Measurements from ENCODE around the gene DOCK2. TPM values are rescaled to one million over a fixed set of nuclear protein-coding genes. Genes with fewer than 3 reads are reported as not detected.
"Not testable (repeated sequence)": the region's sequence is repeated elsewhere in the genome, so short reads cannot be mapped to it uniquely, and the experiment has no call there.

DOCK2 gene
- total RNA-seq, 1 donor from 2014 or later = 1.2 TPM

DNA sequence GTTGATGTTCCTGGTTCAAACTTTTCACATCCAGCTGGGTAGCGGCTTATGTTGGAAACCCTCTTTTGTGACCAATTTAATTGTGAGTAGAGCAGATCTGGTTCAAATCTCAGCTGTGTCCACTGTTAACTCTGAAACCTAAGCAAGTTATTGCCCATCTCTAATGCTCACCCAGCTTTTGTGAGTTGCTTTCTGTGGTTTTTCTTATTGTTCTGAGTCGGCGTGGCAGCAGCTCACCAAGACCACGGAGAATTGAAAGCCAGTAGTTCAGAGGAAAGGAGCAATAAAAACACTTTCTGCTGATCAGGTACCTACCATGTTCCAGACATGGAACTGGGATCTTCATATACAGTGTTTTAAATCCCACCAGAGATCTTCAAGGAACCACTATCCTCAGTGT is 114.4 kb downstream of the DOCK2 start:
- no peak for DNase-seq (ENCODE audit: extremely low read depth, low read depth, low spot score)

GRCh38 chr5:169752566-169752965 is 115.5 kb downstream of the DOCK2 start:
- DNase-seq (ENCODE audit: extremely low read depth, low read depth, low spot score) = not testable (repeated sequence)

DNA sequence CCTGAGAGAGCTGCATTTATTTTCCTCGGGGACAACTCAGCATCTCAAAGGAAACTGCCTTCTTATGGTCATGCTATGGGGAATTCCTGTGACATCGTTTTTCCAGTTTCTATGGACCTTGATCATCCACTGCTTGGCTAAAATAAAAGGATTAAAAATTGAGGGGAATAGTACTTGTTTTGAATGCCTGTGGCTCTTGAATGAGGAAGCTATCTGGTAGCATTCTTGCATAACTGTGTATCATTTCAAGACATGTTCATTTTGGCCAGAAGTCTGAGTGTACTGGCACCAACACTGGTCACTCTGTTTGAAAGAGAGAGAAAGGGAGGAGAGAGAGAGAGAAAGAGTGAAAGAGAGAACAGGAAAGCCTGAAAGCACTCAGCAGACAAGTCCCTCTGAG is 116.7 kb downstream of the DOCK2 start:
- DNase-seq (ENCODE audit: extremely low read depth, low read depth, low spot score) = no peak

GRCh38 chr5:169754737-169755136 is 117.7 kb downstream of the DOCK2 start:
- DNase-seq (ENCODE audit: extremely low read depth, low read depth, low spot score) = no peak

DNA sequence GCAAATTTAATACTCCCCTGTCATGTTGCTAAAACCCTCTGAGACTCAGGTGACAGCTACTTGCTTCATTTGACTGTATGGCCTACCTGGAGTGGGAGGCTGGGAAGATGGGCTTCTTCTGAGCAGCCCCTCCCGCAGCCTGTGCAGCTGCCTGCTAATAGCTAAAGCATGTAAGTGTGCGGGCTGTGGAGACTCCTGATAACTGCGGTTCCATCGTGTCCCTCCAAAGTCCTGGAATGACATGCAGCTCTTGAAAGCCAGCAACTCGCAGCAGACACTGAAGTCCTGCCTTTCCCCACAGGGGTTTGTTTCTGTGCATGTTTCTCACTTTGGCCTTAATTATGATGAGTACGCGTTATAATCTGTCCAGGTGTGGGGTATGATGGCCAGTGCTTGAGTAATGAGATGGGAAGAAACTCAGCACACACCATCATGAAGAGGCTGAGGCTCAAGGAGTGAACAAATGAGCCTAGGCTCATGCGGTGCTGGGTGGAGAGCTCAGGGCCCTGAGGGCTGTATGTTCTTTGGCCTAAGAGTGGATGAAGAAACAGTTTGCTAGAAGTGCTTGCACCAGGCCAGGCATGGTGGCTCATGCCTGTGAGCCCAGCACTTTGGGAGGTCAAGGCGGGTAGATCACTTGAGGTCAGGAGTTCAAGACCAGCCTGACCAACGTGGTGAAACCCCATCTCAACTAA is 119.1 kb downstream of the DOCK2 start:
- DNase-seq (ENCODE audit: extremely low read depth, low read depth, low spot score) = no peak

DNA sequence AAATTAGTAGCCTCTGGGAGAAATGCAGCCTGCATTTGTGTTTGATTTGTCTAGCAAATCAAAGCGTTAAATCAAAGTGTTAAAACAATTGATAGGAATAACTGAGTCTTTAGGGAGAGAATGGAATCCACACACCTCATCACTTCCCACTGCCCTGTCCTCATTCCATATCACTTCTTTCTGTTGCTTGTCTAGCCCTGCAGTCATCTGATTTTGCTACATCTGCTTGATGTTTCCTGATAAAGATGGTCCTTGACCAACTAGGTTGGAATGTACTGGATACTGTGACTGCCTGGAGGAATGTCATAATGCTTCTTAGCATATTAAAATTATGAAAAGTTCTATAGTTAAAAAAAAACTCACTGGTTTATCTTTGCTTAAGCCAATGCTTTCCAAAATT is 119.9 kb downstream of the DOCK2 start:
- no peak for DNase-seq (ENCODE audit: extremely low read depth, low read depth, low spot score)

DNA sequence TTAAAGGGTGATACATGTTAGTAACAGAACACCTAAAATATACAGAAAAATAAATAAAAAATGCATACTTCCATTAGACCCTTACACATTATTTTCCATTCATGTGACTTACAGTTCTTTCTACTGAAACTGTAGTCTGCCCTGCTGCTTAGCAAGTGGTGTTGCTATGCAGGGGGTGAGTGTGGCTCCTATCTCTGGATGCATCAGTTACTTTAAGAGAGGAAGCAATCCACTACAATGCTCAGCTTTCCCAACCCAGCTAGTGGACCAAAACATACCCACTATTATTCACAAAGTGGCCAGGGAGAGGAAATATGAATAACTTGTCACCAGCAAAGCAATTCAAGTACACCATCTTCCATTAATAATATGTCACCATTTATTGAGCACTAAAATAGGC is 121.8 kb downstream of the DOCK2 start:
- DNase-seq (ENCODE audit: extremely low read depth, low read depth, low spot score) = no peak

DNA sequence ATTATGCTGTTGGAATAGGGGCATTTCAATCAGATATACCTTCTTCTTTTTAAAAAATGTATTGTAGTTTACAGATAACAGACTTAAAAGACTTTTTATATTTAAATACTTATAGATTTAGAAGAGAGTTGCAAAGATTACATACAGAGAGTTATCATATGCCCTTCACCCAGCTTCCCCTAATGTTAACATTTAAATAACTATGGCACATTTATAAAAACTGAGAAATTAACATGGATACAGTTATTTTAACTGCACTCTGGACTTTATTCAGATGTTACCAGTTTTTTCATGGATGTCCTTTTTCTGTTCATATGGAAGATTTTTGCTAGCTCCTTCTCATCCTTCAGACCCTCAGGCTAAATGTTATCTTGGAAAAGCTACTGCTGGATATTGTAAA is 123.2 kb downstream of the DOCK2 start:
- DNase-seq (ENCODE audit: extremely low read depth, low read depth, low spot score) = no peak

- DNase-seq (ENCODE audit: extremely low read depth, low read depth, low spot score) = no peak
Measured at GRCh38 chr5:169762338-169763095, 125.4 kb downstream of the DOCK2 start.

DNA sequence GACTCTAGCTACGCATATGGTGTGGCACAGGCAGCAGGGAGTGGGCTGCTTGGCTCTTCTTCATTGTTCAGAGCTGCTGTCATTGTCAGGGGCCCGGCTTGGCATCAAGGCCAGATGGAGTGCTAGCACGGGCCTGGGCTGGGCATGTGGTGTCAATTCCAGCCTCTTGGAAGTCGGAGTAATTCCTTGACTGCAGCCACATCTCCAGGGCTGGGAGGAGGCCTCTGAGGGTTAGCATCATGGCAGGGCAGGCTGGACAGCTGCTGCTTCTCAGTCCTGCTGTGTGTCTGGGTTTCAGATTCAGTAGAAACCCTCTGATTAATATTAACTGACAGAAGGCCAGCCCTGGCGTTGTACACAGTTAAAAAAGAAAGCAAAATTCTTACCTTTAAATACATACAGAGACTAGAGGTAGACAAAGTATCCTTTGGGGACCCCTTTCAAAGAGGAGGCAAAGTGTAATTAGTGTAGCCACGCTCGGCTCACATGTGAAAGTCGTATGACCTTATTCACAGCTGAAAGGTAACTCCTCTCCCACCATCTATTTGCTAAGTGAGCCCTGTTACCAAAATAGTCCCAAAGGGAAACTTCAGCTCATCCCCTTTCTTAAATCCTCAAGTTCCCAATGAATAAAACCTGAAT is 126.4 kb downstream of the DOCK2 start:
- no peak for DNase-seq (ENCODE audit: extremely low read depth, low read depth, low spot score)

DNA sequence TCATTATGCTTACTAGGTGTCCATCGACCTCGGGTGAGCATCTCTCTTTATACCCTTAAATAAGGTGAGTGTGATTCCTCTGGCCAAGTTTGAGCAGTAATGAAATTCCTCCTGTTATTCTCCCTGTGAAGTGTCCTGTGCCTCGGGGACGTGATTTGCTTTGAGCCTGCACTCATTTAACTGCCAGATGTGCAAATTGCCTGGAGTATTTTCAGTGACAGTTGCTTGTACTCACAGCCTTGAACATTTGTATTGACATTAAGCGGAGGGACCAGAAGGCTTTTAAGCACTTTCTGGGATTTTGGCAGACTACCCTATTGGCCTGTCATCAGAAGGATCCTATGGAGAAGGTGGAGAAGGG is 126.9 kb downstream of the DOCK2 start:
- DNase-seq (ENCODE audit: extremely low read depth, low read depth, low spot score) = no peak

DNA sequence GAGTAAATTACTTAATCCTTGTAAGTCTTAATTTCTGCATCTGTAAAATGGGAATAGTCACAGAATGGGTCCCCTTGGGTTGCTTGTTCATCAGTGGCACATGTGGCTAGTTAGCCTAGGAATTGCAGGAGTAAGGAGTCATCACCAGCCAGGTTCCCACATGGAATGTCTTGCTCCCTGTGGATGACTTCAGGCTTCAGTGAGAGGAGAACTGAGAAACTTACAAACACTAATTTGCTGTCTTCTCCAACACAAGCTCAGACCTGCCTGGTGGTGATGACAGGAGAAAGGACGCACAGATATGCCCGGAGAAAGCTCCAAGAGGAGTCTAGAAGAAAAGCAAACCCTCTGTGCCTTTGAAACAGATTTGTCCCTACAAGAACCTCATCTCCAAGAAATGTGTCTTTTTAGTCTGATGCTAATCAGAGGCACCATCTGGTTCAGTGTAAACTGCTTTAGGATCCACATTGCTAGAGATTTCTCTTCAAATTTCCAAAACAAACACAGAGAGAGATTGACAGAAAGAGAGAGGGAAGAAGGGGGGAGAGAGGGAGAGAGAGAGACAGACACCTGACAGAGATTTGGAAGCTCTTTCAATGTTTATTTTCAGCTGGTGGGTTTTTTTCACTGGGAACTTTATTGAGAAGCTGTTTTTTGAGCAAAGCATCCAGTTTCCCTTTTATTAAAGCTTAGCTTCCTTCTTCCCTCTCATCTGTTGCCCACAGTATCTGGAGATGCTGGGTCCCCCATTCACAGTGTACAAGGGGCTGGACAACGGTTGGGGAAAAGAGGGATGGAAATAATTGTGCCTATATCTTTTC is 128.3 kb downstream of the DOCK2 start:
- no peak for DNase-seq (ENCODE audit: extremely low read depth, low read depth, low spot score)

DNA sequence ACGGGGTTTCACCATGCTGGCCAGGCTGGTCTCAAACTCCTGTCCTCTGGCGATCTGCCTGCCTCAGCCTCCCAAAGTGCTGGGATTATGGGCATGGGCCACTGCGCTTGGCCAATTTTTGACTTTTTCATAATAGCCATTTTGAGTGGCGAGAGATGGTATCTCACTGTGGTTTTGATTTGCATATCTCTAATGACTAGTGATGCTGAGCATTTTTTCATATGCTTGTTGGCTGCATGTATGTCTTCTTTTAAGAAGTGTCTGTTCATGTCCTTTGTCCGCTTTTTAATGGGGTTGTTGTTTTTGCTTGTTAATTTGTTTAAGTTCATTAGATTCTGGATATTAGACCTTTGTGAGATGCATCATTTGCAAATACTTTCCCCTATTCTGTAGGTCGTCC is 129.9 kb downstream of the DOCK2 start:
- DNase-seq (ENCODE audit: extremely low read depth, low read depth, low spot score) = not testable (repeated sequence)

DNA sequence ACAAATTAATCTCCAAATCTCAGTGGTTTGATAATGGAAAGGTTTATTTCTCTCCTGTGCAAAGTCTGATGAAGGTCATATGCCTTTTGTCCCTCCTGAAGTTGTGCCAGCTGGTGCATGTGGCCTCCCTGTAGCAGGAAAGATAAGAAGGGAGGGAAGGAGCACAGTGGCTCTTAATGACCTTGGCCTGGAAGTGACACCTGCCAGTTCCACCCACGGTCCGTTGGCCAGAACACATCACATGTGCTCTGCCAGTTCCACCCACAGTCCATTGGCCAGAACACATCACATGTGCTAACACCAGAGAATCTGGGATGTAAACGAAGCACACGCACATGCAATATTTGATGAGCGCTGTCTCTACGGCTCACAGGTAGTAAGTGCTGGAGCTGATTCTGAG is 130.9 kb downstream of the DOCK2 start:
- no peak for DNase-seq (ENCODE audit: extremely low read depth, low read depth, low spot score)

GRCh38 chr5:169768416-169768815 is 131.3 kb downstream of the DOCK2 start:
- no peak for DNase-seq (ENCODE audit: extremely low read depth, low read depth, low spot score)

GRCh38 chr5:169770109-169770508 is 133.0 kb downstream of the DOCK2 start:
- no peak for DNase-seq (ENCODE audit: extremely low read depth, low read depth, low spot score)

DNA sequence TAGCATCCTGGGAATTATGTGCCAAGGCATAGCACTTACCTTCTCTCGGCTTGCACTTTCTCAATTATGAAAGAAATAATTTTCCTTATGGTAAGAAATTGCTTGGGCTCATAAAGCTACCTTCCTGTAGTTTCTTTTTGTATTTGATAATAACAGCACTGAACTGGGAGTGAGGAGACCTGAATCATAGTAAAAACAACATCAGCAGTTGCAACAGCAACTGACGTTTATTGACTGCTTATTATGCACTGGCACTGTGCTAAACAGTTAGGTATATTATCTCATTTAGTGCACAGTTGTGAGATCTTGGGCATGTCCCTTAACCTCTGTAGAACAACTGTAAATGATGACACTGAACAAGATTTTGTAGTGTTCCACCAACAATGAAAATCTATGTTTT is 135.2 kb downstream of the DOCK2 start:
- DNase-seq (ENCODE audit: extremely low read depth, low read depth, low spot score) = no peak

GRCh38 chr5:169772688-169773087 is 135.6 kb downstream of the DOCK2 start:
- no peak for DNase-seq (ENCODE audit: extremely low read depth, low read depth, low spot score)

DNA sequence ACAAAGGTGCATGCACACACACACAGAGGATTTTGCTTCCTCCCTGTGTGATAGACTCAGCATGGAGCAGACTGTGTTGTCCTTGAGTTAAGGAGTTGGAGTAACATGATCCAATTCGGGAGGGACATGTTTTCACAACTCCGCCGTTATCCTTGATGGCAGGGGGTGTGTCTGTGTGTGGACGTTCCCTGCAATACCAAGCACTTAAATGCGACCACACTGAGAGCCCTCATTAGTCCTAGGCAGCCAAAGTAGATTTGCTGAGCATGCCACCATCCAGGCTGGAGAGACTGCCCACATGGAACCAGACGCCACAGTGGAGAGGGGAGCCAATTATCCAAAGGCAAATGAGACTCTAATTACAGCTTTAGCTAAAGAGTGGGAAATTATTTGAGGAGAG is 140.1 kb downstream of the DOCK2 start:
- no peak for DNase-seq (ENCODE audit: extremely low read depth, low read depth, low spot score)

DNA sequence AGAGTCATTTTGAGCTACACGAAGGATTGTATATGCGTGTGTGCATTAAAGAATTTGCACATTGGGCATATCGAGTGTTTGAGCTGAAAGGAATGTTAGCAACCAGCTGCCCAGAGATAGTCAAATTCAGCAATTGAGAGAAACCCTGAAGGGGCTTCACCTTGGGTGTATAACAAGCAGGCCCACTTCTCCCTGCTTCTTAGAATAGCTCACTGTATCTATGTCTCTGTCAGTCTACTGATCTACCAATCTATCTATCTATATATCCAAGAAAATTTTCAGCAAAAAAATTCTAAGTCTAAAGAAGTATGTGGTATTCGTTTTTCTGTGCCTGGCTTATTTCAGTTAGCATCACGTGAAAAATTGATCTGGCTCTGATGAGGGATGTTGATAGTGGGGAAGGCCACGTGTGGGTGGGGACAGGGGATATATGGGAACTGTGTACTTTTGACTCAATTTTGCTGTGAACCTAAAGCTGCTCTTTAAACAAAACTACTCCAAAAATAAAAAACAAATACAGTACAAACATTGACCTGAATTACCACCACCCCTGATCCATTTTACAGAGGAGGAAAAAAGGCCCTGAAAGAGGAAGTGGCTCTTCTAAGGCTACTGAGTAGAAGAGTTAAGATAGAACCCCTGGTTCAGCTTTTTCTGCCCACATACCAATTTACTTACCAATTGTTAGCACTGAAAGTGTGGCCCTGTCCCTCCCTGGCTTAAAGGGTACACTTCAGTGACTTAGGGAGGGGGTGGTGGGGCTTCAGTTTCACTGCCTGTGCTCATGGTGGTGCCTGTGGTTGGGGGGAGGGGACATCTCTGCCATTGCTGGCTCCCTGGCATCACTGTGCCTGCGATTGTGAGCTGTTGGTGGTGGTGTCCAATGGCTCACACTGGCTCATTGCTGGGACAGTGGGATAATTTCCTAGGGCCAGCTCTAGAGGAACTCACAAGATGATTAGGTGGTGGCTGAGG is 141.8 kb downstream of the DOCK2 start:
- no peak for DNase-seq (ENCODE audit: extremely low read depth, low read depth, low spot score)

All from glomerular endothelial cell (primary cell).